ENCODE measurements around the gene NKD2.

Gene NKD2

DNA sequence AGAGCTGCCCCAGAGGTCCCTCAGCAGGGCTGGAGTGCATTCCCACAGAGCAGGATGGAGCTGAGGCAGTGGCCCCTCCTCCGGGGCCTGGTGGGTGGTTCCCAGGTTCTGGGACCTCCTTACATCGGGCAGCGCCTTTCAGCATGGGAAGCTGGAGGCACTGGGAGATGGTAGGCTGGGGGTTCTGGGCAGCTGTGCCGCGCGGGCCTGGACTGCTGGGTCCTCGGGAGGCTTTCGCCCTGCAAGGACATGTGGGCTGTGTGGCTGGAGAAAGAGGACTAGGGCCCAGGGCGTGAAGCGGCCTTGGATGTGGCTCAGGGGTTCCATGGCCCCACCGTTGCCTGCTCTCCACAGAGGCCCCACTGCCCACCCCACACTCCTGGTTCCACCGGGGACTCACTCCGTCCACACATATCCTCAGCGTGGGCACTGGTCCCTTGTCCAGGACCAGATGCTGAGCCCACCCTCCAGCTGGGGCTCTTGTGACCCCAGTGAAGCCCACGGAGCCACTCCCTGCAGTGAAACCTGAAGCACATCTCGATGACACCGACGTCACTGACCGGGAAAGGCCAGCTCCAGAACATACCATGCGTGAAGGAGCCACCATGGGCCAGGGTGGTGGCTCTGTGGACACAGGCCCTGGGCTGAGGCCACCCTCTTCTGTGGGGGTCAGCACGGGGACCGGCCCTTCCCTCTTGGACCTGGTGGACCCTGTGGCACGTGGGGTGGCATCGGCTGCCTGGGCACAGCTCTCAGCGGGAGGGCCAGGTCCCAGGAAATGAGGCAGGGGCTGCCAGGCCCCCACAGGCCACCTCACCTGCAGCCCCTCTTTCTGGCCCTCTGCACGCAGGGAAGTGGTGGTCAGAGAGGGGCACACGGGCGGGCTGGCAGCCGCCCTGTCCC, 31.5 kb upstream of the NKD2 start:
- H4K20me1 ChIP-seq (ENCODE audit: insufficient read depth) = no peaks in the 10 kb centered on the region
- H3K4me1 ChIP-seq (ENCODE audit: low read depth, poor library complexity, severe bottlenecking) = no peaks in the 10 kb centered on the region
- no peak overlapping the region for H3K4me3 ChIP-seq (IDR thresholded peaks at IDR 0.05; ENCODE audit: insufficient read depth, low read depth, low read length)
- H2AFZ ChIP-seq (ENCODE audit: low read depth) = no peak overlapping the region
- H3K9ac ChIP-seq = no peak overlapping the region
- H3K79me2 ChIP-seq (ENCODE audit: insufficient read depth, low read depth) = no peaks in the 10 kb centered on the region
- H3K27ac ChIP-seq = no peak overlapping the region
- TF ChIP-seq, protein P1, sequence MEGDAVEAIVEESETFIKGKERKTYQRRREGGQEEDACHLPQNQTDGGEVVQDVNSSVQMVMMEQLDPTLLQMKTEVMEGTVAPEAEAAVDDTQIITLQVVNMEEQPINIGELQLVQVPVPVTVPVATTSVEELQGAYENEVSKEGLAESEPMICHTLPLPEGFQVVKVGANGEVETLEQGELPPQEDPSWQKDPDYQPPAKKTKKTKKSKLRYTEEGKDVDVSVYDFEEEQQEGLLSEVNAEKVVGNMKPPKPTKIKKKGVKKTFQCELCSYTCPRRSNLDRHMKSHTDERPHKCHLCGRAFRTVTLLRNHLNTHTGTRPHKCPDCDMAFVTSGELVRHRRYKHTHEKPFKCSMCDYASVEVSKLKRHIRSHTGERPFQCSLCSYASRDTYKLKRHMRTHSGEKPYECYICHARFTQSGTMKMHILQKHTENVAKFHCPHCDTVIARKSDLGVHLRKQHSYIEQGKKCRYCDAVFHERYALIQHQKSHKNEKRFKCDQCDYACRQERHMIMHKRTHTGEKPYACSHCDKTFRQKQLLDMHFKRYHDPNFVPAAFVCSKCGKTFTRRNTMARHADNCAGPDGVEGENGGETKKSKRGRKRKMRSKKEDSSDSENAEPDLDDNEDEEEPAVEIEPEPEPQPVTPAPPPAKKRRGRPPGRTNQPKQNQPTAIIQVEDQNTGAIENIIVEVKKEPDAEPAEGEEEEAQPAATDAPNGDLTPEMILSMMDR (conservative IDR thresholded peaks at IDR 0.05; ENCODE audit: low read depth, low read length) = no peak
- no peaks in the 10 kb centered on the region for H3K36me3 ChIP-seq (ENCODE audit: insufficient read depth)
- no peaks in the 10 kb centered on the region; the same call in 1 of the 2 replicates for H3K27me3 ChIP-seq (ENCODE audit: insufficient read depth, low read depth)
- no peak overlapping the region for H3K4me2 ChIP-seq

DNA sequence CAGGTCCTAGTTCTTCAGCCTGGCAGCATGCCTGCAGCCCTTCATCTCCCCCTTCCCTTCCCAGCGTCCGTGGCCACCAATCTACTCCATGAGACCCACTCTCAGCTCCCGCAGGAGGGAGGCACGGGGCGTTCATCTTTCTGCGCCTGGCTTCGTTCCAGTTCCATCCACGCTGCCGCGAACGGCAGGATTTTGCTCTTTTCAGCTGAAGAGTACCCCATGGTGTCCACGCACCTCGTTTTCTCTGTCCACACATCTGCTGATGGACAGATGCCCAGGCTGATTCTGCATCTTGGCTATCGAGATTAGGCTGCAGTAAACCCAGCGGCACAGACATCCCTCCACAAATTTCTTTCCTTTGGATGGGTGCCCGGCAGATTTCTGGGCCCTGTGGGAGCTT, 30.5 kb upstream of the NKD2 start:
- Histone ChIP-seq H3K27ac (no peak overlapping the region), H3K9ac (no peak overlapping the region), H2AFZ (ENCODE audit: low read depth) (no peak overlapping the region), H3K4me3 (IDR thresholded peaks at IDR 0.05; ENCODE audit: insufficient read depth, low read depth, low read length) (no peak overlapping the region), H3K4me1 (ENCODE audit: low read depth, poor library complexity, severe bottlenecking) (peaks cover 6% of the 10 kb centered on the region), H3K36me3 (ENCODE audit: insufficient read depth) (no peaks in the 10 kb centered on the region), H3K4me2 (no peak overlapping the region), H3K79me2 (ENCODE audit: insufficient read depth, low read depth) (no peaks in the 10 kb centered on the region), H4K20me1 (ENCODE audit: insufficient read depth) (no peaks in the 10 kb centered on the region), H3K27me3 (ENCODE audit: insufficient read depth, low read depth) (no peaks in the 10 kb centered on the region; the same call in 1 of the 2 replicates)
- TF ChIP-seq, protein P1 (conservative IDR thresholded peaks at IDR 0.05; ENCODE audit: low read depth, low read length) = no peak

DNA sequence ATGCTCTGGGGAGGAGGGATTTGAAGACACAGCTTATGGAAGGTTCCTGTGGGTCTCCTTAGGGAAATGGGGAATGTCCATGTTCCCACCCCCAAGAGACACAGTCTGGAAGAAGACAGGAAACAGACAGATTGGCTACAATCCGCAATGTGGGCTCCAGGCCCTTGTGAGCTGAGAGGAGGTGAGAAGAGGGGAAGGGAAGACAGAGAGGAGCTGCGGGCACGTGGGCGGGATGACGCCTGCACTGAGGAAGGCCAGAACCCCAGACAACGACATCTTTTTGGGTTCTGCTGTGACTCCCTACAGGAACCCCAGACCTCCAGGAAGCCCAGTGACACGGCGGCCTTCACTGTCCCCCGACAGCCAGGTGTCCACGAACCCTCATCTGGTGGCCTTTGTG, 29.9 kb upstream of the NKD2 start:
- H2AFZ ChIP-seq (ENCODE audit: low read depth) = no peak overlapping the region
- no peak overlapping the region for H3K27ac ChIP-seq
- no peak overlapping the region for H3K9ac ChIP-seq
- no peaks in the 10 kb centered on the region for H3K36me3 ChIP-seq (ENCODE audit: insufficient read depth)
- H3K4me2 ChIP-seq = no peak overlapping the region
- no peak overlapping the region for H3K4me3 ChIP-seq (IDR thresholded peaks at IDR 0.05; ENCODE audit: insufficient read depth, low read depth, low read length)
- H4K20me1 ChIP-seq (ENCODE audit: insufficient read depth) = no peaks in the 10 kb centered on the region
- TF ChIP-seq, protein P1 (conservative IDR thresholded peaks at IDR 0.05; ENCODE audit: low read depth, low read length) = no peak
- H3K79me2 ChIP-seq (ENCODE audit: insufficient read depth, low read depth) = no peaks in the 10 kb centered on the region
- no peaks in the 10 kb centered on the region; the same call in 1 of the 2 replicates for H3K27me3 ChIP-seq (ENCODE audit: insufficient read depth, low read depth)
- H3K4me1 ChIP-seq (ENCODE audit: low read depth, poor library complexity, severe bottlenecking) = peaks cover 6% of the 10 kb centered on the region

DNA sequence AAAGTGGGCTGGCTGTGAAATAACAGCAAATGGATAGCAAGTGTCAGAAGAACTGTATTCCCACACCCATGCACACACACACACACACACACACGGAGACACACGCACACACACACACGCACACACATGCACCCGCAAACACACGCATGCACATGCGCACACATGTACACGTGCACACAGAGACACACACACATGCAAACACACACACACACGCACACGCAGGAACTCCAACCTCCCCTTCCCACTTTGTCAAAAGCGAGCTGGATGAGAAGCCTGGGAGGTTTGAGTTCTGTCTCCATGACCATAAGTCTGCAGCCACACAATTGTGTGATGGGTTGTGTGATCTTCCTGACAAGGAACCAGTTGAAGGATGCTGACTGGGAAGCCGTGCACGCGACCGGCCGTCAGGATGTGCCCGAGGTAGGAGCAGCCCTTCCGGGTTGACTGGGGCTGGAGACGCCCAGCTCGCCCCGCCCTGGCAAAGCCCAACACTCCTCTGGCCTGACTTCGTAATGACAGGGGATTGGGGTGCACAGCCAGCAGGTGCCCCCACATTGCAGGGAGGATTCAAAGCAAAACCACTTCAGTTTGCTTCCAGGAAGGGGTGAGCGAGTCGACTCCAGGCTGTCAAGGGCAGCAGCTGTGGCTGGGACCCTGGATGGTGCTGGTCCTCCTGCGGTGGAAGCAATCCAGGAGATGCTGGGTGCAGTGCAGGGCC, 29.3 kb upstream of the NKD2 start:
- Histone ChIP-seq H4K20me1 (ENCODE audit: insufficient read depth) (no peaks in the 10 kb centered on the region), H3K27ac (no peak overlapping the region), H2AFZ (ENCODE audit: low read depth) (no peak overlapping the region), H3K36me3 (ENCODE audit: insufficient read depth) (no peaks in the 10 kb centered on the region), H3K4me2 (no peak overlapping the region), H3K4me3 (IDR thresholded peaks at IDR 0.05; ENCODE audit: insufficient read depth, low read depth, low read length) (no peak overlapping the region), H3K27me3 (ENCODE audit: insufficient read depth, low read depth) (no peaks in the 10 kb centered on the region; the same call in 1 of the 2 replicates), H3K9ac (no peak overlapping the region), H3K79me2 (ENCODE audit: insufficient read depth, low read depth) (no peaks in the 10 kb centered on the region), H3K4me1 (ENCODE audit: low read depth, poor library complexity, severe bottlenecking) (peaks cover 6% of the 10 kb centered on the region)
- TF ChIP-seq, protein P1 (conservative IDR thresholded peaks at IDR 0.05; ENCODE audit: low read depth, low read length) = no peak

Measured in KMS-11 (cell line).